Stimulated activated CD4-positive, alpha-beta T cell treated with anti-CD3 and anti-CD28 coated beads, TNF-alpha, amount 100 ng/mL, for 4 hours (primary cell): ENCODE results near the gene HDAC4.

Experiments
- DNase-seq, 3 experiments: peaks; one replicate each; pipeline ENCODE4 v3.0.0-alpha.2; 2020; ENCODE audit warnings: low read depth in 3 of 3

HDAC4 gene

DNA sequence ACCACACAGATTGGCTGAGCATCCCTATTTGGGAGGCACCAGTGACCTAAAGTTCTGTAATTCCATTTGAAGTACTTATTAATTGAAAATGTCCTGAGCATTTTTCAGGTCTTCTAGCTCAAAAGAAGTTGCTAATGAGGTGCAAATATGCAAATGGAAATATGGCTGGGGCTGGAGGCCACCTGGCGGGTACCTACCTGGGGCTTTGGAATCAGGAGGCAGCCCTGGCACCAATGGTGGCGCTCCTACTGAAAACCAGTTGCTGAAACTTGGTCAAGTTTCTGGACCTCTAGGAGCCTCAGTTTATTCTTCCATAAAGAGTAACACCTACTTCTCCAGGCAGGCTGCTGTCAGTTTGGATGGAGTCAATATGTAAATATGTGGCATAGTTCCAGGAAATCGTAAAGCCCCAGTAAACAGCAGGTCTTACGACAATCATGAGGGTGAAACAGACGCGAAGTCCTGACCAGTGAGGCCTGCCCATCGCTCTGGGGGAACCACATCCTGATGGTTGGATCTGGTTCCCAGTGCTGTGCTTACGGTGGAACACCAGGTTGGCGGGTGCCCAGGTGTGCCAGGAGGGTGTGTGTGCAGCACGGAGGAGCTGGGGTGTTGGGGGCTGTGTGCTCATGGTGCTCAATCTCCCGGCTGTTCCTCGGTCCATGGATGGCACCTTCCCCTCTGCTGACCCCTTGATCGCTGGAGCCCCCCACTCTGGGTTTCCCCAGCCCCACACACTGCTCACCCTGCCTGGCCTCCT, 366.8 kb downstream of the HDAC4 start:
- DNase-seq: no peak

DNA sequence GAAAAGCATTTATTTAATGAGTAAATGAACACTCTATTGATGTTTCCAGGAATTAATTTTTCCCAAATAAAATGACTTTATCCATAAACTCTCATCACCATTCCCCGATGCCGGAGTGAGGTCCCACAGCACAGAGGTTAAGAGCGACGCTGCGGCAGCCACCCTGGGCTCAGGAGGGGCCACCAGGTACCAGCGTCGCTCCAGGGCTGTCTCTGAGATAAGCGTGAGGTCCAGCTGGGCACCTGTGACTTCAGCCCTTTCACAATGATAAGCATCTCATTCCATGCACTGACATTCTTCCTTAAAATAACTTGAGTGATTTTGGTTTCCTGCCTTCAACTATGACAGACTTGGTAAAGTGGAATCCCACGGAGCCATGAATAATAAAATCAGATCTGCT, 370.9 kb downstream of the HDAC4 start:
- DNase-seq: no peak

DNA sequence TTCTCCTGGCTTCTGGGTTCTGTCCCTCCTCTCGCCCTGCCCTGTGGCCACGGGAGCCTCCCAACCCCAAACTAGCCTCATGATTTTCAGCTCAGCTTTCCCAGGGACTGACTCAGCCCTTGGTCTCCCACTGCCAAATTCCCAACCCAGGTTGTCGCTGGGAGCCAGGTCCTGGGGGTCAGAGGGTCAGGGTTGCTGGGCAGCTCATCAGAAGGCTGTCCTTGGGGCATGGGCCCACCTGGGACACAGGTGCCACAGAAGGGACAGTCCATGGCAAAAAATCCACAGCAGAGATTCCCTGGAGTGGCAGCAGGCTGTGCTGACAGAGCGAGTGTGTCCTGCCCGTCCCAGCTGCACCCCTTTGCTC, 372.6 kb downstream of the HDAC4 start:
- DNase-seq: no peak

DNA sequence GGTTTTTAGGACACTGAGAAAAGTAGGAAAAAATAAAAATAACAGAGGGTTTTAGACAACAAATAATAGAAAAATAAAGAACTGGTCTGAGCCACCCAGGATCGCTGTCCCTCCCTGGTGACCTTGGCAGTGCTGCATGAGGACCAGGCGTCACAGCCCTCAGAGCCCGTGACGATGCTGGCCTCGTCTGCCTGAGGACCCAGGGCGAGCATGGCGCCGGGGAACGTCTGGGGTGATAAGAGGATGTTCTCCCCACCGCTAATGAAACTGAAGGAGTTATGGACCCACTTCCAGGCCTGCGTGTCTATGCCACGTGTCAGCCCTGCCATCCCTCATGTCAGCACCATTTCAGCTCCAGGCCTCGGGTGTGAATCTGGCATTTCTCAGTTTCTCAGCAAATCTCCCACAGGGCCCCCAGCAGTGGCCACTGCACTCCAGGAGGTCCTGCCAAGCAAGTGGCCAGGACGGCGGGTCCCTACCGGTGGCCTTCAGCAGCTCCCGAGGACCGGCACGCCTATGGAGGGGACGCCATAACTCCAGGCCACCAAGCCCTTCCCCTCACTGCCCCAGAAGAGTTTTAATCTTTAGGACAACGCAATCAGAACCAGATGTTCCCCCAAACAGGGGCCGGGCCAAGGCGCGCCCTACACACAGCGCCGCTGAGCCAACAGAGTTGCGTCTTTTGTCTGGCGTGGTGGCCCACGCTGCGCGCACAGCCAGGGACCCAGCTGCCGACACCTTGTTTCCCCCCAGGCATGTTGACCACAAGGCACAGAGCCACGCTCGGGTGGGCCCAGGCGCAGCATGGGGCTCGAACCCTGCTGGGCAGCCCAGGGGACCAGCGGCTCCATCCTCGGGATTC, 373.2 kb downstream of the HDAC4 start:
- no peak for DNase-seq

DNA sequence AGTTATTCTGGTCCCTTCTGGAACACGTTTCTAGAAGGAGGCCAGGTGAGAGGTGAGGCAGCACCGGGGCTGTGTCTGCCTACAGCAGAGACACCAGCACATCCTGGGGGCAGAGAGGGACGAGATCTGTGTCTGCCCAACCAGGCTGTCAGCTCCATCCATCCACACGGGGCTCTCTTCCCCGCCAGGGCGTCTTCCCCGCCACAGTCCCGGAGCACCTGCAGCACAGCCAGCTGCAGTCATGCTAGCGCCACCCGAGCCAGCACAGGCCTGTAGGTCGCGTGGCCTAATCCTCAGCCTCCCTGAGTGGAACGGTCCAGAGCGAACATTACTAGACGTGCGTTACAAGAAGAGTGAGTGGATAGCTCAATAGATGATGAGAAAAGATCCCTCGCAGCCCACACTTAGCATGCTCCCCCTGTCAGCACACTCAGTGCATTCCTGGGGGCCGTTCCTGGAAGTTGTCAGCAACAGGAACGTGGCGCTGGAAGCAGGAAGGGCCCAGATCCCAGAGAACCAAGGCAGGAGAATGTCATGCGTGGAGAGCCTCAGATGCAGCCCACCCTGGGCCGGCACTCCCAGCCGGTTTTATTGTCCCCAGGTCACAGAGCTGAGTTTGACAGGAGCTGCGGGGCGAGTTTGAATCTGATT, 374.0 kb downstream of the HDAC4 start:
- no peak for DNase-seq

DNA sequence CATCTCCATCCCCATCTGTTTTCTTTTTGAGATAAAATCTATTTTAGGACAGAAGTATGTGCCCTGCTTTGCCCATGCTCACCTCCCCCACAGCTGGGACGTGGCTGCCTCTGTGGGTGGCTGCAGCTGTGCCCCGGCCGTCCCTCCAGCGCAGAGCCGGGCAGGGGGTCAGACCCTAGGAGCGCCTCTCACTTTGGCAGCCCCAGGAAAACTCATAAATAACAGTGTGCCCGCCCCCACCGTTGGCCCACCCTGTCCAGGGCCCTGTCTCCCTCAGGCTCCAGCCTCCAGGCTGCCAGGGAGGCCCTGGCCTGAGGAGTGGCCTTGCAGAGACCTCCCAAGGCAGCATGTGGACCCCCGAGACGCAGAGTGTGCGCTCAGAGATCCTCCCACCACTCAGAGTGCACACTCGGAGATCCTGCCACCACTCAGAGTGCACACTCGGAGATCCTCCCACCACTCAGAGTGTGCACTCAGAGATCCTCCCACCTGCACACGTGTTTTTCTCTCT, 374.8 kb downstream of the HDAC4 start:
- DNase-seq: no peak

DNA sequence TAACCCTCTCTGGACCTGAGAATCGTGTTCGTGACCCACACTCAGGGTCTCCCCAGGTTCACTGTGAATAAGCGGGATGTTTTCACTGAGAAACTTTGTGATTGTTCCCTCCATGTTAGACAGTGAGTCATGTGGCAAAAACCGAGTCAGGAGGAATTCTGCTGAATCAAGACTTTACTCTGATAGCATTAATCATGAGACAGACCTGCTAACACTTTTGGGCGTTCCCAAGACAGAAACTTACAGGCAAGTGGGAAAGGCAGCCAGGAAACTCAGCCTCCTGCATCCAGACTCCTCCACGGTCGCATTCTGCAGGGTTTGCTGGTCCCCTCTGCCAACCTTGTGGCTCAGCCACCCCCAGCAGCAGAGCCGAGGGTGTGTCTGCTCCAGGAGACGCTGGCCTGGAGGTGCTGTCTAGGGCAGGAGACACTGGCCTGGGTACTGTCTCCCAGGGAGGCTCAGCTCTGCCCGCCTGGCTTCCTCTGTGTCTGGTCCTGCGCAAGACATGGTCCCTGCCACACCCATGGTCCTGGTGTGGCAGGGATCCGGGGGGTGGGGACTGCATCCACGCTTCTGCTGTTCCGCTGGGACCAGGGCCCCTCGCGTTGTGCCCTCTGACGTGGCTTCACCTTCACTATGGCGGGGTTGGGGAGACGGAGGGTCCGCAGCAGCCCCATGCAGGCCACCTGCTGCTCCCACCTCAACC, 375.6 kb downstream of the HDAC4 start:
- no peak for DNase-seq

DNA sequence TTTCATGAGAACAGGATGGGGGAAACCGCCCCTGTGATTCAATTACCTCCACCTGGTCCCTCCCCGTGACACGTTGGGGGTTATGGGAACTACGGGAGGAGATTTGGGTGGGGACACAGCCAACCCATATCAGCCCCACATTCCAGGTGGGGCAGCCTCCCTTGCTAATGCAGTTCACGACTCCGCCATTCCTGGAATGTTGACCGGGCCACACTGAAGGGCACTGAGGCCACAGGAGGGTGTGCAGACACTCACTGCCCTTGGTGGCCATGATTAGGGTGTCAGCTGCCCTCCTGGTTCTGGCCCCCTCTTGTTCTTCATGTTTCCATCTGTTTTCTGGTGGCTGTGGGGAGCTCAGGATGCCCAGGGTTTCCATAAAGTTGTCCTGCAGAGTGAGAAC, 376.6 kb downstream of the HDAC4 start:
- DNase-seq: no peak

DNA sequence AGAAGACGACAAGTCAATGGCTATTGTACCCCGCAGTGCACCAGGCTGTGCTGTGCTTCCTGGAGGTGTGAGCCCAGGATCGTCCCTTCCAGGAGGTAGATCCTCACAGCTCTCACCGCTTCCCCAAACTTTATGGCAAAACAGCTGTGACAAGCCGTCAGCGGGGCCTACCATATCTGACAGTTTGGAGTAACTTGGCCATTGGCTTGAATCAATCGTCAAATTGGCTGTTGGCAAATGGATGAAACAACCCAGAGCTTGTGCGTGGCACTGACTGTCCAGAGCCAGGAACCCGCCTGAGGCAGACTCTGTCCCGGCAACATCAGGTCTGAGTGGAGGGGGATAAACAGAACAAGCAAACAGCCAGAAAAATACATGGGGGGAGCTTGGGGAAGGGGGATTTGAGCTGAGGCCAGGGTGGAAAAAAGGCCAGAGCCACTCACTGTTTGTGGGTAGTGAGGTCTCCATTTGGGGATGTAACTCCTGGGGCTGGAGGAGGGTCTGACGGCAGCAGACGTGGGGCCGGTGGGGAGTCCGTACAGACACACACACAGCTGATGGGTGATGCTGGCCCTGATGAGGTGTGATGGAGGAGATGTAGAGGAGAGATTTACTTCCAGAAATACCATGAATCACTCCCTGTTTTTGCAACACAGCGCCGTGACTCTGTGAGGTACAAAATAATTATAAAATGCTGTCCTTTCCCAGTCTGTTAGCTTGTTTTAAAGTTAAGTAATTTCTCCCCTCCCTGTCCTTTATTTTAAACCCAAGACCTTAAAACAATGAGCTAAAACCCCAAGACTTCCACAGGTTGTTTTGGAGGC, 378.2 kb downstream of the HDAC4 start:
- DNase-seq: no peak

DNA sequence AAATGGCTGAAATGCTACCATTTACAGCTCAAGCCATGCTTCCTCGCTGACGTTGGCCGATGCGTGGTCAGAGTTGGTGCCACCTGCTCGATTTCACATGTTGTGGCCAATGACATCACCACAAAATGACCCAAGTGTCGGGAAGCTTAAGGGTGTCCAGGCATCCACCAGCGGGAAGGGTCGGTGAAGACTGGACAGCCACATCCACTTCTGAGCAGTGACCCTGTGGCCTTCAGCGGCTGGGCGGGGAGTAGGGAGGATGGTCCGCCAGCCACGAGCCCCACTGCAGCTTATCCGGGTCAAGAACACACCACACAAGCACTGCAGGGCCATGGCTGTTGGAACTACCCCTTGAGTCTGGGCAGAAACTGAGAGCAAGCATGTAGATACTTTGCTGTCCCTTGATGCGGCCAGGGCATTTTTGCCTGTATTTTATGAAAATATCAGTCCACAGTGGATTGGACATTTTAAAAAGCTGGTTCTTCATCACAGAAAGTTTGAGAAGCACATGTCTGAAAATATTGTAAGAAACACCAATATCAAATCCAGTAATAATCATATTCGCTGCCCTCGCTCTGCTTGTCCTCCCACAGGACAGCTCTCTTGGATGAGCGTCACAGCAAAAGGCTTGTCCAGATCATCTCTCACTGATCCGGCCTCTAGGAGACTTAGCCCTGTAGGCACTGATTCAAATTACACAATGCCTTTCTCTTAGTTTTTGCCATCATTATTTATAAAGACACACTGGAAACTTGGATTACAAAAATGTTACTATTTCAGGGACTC, 379.0 kb downstream of the HDAC4 start:
- no peak for DNase-seq

DNA sequence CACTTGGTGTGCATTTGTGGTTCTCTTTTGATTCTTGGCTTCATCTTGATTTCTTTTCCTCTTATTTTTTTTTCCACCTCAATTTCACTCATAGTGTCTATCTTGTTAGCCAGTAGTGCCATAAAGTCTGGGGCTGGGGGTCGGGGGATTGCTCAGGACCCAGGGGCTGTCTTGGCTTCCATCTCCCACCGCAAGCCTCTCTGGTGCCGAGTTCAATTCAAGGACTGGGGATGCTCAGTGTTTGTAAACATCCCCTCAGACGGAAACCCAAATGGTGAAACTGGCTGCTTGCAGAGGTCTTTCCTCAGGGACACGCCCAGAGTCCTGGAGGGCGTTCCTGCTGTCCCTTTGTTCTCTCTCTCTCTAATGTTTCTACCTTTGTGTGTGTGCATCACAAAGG, 379.6 kb downstream of the HDAC4 start:
- DNase-seq: no peak

DNA sequence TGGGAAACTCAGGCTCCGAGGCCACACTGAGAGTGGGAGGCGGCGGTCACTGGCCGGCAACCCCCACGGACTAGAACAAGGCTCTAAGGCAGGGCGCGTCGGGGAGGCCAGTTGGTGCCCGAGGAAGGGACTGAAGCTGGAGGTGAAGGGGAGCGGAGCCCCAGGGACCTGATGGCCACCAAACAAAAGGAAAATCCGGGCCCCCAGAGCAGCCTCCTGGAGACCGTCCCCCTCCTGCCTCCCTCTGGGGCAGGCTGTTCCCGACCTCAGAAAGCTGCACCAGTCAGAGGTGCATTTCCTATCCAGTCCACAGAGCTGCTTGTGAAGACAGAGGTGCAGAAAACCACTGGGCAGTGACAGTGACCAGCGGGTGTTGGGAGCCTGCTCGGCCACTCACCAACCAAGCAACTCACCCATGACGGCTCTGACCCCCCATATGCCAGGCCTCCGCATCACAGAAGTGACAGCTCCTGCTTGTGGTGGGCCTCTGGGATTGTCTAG, 380.2 kb downstream of the HDAC4 start:
- DNase-seq: no peak

DNA sequence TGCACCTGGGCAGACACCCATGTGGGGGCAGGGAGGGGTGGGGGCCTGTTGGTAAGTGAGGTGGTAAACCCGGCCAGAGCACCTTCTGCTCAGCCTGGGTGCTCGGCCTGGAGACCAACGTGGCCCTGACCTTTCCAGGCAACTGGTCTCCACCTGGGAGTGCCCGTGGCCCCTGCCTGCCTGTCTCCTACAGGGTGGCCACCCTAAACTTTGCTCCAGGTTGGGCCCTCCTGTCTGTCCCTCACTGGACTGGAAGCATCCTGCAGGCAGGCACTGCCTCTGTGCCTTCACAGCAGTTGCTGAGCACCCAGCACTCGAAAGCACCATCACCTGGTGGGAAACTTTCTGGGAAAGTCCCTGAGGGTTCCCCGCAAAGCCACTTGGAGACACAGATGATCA, 381.6 kb downstream of the HDAC4 start:
- DNase-seq: no peak

DNA sequence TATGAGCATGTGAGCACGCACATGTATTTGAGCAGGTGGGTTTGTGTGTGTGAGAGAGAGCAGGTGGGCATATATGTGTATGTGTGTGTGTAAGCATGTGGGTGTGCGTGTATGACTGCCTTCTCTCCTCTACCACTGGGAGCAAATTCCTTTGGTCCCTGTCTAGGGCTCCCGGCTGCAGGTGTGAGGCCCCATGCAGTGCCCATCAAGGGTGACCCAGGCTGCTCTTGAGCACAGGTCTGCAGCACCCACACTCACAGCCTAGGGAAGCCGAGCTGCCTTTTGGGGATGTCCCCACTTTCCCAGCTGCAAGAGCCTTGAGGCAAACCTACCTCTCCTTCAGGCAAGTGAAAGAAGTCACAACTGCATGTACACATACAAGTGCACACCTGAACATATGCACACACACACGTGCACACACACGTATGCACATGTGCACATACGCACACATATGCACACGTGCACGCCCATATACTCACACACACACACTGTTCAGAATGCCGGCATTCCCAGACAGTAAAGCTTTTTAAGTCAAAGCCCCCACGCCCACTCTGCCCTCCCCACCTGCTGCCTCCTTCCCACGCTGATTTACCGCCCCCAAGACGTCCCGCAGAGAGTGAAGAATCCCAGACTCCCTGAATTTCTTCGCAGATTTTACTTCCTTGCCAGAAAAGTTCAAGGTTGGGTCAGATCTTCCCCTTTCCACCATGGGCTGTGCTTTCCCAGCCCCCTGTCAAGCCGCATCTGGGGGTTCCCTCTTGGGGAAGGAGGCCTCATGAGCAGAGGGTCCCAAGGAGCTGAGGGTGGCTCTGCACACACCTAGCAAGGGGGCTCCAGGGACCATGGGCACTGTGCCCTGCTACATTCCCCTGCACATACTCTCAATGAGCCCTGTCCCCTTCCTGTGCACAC, 382.3 kb downstream of the HDAC4 start:
- no peak for DNase-seq

DNA sequence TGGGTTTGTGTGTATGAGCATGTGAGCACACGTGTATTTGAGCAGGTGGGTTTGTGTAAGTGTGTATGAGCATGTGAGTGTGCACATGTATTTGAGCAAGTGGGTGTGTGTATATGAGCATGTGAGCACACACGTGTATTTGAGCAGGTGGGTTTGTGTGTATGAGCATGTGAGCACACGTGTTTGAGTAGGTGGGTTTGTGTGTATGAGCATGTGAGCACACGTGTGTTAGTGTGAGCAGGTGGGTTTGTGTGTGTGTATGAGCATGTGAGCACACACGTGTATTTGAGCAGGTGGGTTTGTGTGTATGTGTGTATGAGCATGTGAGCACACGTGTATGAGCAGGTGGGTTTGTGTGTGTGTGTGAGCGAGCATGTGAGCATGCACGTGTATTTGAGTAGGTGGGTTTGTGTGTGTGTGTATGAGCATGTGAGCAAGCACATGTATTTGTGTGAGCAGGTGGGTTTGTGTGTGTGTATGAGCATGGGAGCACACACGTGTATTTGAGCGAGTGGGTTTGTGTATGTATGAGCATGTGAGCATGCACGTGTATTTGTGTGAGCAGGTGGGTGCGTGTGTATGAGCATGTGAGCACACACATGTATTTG, 383.2 kb downstream of the HDAC4 start:
- DNase-seq: no peak

DNA sequence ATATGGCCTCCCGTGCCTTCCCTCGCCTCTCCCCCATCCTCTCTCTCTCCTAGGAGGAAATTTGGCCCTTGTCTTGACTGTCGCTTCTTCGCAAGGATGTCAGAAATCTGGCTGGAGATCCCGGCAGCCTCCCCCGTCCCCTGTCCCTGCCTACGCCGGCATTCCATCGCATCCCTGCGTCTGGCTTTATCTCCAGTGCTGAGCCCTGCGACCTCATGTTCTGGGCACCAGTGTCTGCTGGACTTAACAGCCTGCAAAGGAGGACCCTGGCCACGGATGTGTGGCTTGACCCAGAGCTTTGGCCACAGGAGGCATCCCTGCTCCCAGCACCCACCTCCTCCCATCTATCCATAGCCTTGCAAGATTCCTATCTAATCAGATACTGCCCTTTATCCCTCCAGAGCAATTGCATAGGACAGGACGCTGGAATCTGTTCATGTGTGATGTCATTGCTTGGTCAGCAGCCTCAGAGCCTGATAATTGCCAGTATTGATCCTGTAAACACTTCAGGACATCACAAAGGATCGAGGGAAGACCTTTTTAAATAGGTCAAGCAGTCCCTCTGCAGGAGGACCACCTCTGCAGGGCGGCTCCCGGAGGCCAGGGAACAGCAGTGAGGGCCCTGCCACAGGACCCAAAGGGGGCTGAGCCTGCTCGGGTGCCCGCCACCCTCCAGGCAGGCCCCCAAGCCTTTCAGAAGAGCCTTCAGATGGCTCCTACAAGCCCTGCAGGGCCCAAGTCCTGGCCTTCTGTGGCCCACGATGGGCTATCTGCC, 384.7 kb downstream of the HDAC4 start:
- no peak for DNase-seq

DNA sequence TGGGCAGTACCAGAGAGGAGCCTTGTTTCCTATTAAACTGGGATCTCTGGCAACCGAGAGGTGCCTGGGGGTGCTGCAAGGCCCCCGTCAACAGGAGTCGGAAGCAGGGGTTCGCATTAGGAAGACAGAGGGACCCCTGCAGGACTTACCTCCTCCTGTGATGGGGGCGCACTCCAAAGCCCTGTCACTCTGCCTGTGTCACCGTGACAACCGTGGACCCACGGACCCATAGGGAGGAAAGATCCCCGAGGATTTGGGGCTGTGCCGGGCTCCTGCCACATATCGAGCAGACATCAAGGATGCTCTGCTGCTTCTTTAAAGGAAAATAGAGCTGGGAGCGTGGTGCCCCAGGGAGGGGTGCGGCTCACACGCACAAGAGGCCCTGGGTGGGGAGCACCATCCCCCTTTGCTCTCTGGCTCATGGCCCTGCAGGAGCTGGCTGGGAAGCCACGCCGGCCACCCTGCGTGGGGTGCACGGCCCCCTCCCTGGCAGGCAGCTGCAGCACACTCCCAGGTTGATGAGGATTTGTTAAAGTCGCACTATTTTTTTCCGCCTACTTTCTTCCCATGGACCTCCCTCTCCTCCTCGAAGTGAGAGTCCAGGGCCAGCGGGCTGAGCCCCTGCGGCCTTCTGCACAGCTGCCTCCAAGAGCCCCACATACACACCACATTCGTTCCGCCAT, 385.5 kb downstream of the HDAC4 start:
- no peak for DNase-seq
